Mesenchymal stem cell (in vitro differentiated cells and primary cell): Measurements from ENCODE around the gene ALPP.

Source experiments
- DNase-seq: peaks from one replicate; pipeline ENCODE4 v3.0.0-alpha.2; 2013
- H2AFZ ChIP-seq: one replicate; pipeline ENCODE4 v1.6.1; 2013; ENCODE audit warnings: low read depth, mild to moderate bottlenecking, control low read depth, inconsistent platforms, low read length, moderate library complexity
- H2AK5ac ChIP-seq: 2 replicates; pipeline ENCODE4 v1.6.1; 2013; ENCODE audit warnings: low read length, moderate library complexity, mild to moderate bottlenecking, inconsistent platforms; ENCODE audit not compliant: severe bottlenecking
- H2BK120ac ChIP-seq: one replicate; pipeline ENCODE4 v1.6.1; 2013; ENCODE audit warnings: low read depth, mild to moderate bottlenecking, inconsistent platforms, low read length, moderate library complexity
- H2BK12ac ChIP-seq, 2 experiments: one replicate each; pipeline ENCODE4 v1.6.1; 2013; ENCODE audit warnings: inconsistent platforms in 2 of 2, low read length in 2 of 2, mild to moderate bottlenecking in 2 of 2, moderate library complexity in 2 of 2, control low read depth in 1 of 2
- H2BK15ac ChIP-seq: one replicate; pipeline ENCODE4 v1.6.1; 2013; ENCODE audit warnings: mild to moderate bottlenecking, low read depth, inconsistent platforms; ENCODE audit not compliant: poor library complexity, severe bottlenecking
- H2BK5ac ChIP-seq: 2 replicates; pipeline ENCODE4 v1.6.1; 2013; ENCODE audit warnings: low read depth, mild to moderate bottlenecking, low read length, control low read depth, inconsistent platforms; ENCODE audit not compliant: poor library complexity, severe bottlenecking
- H3K14ac ChIP-seq, 2 experiments: one replicate each; pipeline ENCODE4 v1.6.1; 2013; ENCODE audit warnings: inconsistent platforms in 2 of 2, low read length in 2 of 2, control low read depth in 1 of 2, mild to moderate bottlenecking in 1 of 2, moderate library complexity in 1 of 2
- H3K18ac ChIP-seq, 2 experiments: one replicate each; pipeline ENCODE4 v1.6.1; 2013; ENCODE audit warnings: inconsistent platforms in 2 of 2, low read length in 2 of 2, control low read depth in 1 of 2, low read depth in 1 of 2, mild to moderate bottlenecking in 1 of 2
- H3K23ac ChIP-seq, 2 experiments: one replicate each; pipeline ENCODE4 v1.6.1; 2013; ENCODE audit warnings: inconsistent platforms in 2 of 2, low read length in 2 of 2, mild to moderate bottlenecking in 2 of 2, moderate library complexity in 2 of 2, control low read depth in 1 of 2
- H3K27ac ChIP-seq: 2 replicates; pipeline ENCODE4 v1.5.1; 2013; ENCODE audit warnings: mild to moderate bottlenecking, moderate library complexity, low read length, control low read depth, inconsistent platforms; ENCODE audit not compliant: poor library complexity, severe bottlenecking
- H3K27me3 ChIP-seq, 2 experiments: 2 replicates each; pipeline versions ENCODE4 v1.6.1 to v1.7.0; 2013; ENCODE audit warnings: low read length in 2 of 2, mild to moderate bottlenecking in 2 of 2, moderate library complexity in 2 of 2, control low read depth in 1 of 2, inconsistent platforms in 1 of 2; ENCODE audit not compliant: control insufficient read depth in 1 of 2, insufficient read depth in 1 of 2
- H3K36me3 ChIP-seq, 2 experiments: 2 replicates each; pipeline versions ENCODE4 v1.6.1 to v1.7.0; 2013; ENCODE audit warnings: low read length in 2 of 2, control low read depth in 1 of 2, inconsistent platforms in 1 of 2, low read depth in 1 of 2, mild to moderate bottlenecking in 1 of 2; ENCODE audit not compliant: insufficient read depth in 2 of 2, control insufficient read depth in 1 of 2
- H3K4ac ChIP-seq, 2 experiments: one replicate each; pipeline ENCODE4 v1.6.1; 2013; ENCODE audit warnings: inconsistent platforms in 2 of 2, low read length in 2 of 2, mild to moderate bottlenecking in 2 of 2, moderate library complexity in 2 of 2, control low read depth in 1 of 2, low read depth in 1 of 2
- H3K4me1 ChIP-seq: 2 replicates; pipeline ENCODE4 v1.6.1; 2013; ENCODE audit warnings: low read depth, low read length, control low read depth; ENCODE audit not compliant: control insufficient read depth, insufficient read depth
- H3K4me2 ChIP-seq: 2 replicates; pipeline ENCODE4 v1.6.1; 2013; ENCODE audit warnings: low read length, mild to moderate bottlenecking, inconsistent platforms; ENCODE audit not compliant: poor library complexity, severe bottlenecking
- H3K4me3 ChIP-seq, 2 experiments: 2 replicates each; pipeline versions ENCODE4 v1.5.1 to v1.7.0; 2013; ENCODE audit warnings: low read length in 2 of 2, mild to moderate bottlenecking in 2 of 2, control low read depth in 1 of 2, low read depth in 1 of 2; ENCODE audit not compliant: insufficient read depth in 1 of 2
- H3K79me1 ChIP-seq: replicated peaks from 2 replicates; pipeline ENCODE4 v1.6.1; 2013; ENCODE audit warnings: mild to moderate bottlenecking, control low read depth, low read length, inconsistent platforms; ENCODE audit not compliant: poor library complexity, severe bottlenecking
- H3K9ac ChIP-seq: 2 replicates; pipeline ENCODE4 v1.7.0; 2013; ENCODE audit warnings: mild to moderate bottlenecking, low read length, moderate library complexity
- H3K9me3 ChIP-seq: 2 replicates; pipeline ENCODE4 v1.7.0; 2013; ENCODE audit warnings: mild to moderate bottlenecking, low read length; ENCODE audit not compliant: control insufficient read depth
- H4K8ac ChIP-seq: one replicate; pipeline ENCODE4 v1.6.1; 2013; ENCODE audit warnings: inconsistent platforms, mild to moderate bottlenecking, low read length, moderate library complexity
- H4K91ac ChIP-seq: one replicate; pipeline ENCODE4 v1.6.1; 2013; ENCODE audit warnings: mild to moderate bottlenecking, low read length, inconsistent platforms
- WGBS: methylation state at CpG from one replicate; pipeline ENCODE4 v1.1.7; 2013; ENCODE audit warnings: mixed read lengths; 5-methylcytosine and 5-hydroxymethylcytosine counted together

ALPP gene

DNA sequence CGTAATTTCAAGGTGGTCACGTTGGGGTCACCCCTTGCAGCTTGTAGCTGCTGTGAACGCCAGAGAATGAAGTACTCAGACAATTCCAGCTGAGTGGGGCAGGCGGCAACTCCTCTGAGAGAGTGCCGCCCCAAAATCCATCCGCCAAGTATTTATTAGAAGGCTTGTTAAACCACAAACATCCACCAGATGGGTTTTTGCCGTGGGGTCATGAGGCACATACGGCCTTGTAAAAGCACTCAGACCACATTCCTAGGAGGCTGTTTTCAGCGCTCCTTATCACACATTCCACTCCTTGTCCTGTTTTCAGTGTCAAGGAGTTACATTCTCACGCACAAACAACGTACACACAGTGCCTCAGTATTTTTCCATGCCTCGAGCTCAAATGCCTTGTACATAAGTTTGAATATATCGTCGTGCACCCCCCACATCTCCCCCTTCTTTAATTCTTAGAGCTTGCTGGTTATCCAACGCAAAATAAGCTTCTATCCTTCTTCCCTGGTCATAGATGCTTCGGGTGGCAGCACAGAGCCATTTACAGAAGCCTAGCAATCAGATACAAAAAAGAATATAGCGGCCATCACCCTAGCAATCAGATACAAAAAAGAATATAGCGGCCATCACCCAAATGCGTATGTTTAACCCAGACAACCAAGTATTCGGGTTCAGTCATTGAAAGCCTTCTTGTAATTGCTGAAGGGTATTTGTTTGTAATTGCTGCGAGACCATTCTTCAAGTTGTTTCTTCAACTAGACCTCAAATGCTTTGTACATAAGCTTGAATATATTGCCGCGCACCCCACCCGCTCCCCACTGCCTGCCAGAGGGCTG lies 7.3 kb downstream of the ALPP start:
- H3K79me1 ChIP-seq = no peaks in the 10 kb centered on the region
- no peaks in the 10 kb centered on the region for H3K9me3 ChIP-seq
- H2BK15ac ChIP-seq = no peak overlapping the region
- no peak overlapping the region for H2BK5ac ChIP-seq
- peak overlapping the region in 1 of 2 experiments; percentile 97 for H2BK12ac ChIP-seq
- H3K4me1 ChIP-seq = peaks cover 35% of the 10 kb centered on the region
- H4K8ac ChIP-seq = no peak overlapping the region
- H3K4me2 ChIP-seq = peak overlapping the region; percentile 4
- peak overlapping the region; percentile 50 for H3K27ac ChIP-seq
- H3K36me3 ChIP-seq = no peaks in the 10 kb centered on the region
- DNase-seq = peak; percentile 96
- no peak overlapping the region for H3K9ac ChIP-seq
- H3K18ac ChIP-seq = peak overlapping the region in 1 of 2 experiments; percentile 90
- peaks cover 62 to 88% of the 10 kb centered on the region in 2 experiments for H3K27me3 ChIP-seq
- H4K91ac ChIP-seq = no peak overlapping the region
- H3K23ac ChIP-seq = no peak overlapping the region
- H3K4me3 ChIP-seq = no peak overlapping the region
- H3K4ac ChIP-seq = peak overlapping the region in 1 of 2 experiments; percentile 43
- no peak overlapping the region for H2BK120ac ChIP-seq
- H3K14ac ChIP-seq = peak overlapping the region in 1 of 2 experiments; percentile 26
- no peak overlapping the region for H2AFZ ChIP-seq
- 17% methylated on average over 23 of the region's 24 CpGs for WGBS
- H2AK5ac ChIP-seq = no peak overlapping the region

DNA sequence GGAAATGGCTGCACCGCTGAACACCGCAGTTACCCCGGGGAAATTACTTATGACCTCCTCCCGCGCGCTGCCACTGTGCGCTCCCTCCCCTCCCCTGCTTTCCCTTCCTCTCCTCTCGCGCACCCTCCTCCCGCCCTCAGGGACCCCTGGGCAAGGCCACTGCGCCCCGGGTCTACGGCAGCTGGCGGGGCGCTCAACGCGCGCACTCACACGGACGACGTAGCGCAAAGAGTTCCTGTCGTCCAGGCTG lies 7.9 kb downstream of the ALPP start:
- no peak overlapping the region for H3K4me3 ChIP-seq
- H3K4me2 ChIP-seq = no peak overlapping the region
- H3K14ac ChIP-seq = peak overlapping the region in 1 of 2 experiments; percentile 26
- H3K9ac ChIP-seq = no peak overlapping the region
- no peaks in the 10 kb centered on the region for H3K36me3 ChIP-seq
- H3K9me3 ChIP-seq = no peaks in the 10 kb centered on the region
- no peak overlapping the region for H2BK15ac ChIP-seq
- DNase-seq = no peak
- no peak overlapping the region for H2AFZ ChIP-seq
- peaks cover 35% of the 10 kb centered on the region for H3K4me1 ChIP-seq
- 1% methylated on average over 22 of the region's 23 CpGs for WGBS
- no peak overlapping the region for H2BK120ac ChIP-seq
- peaks cover 62 to 93% of the 10 kb centered on the region in 2 experiments for H3K27me3 ChIP-seq
- no peak overlapping the region for H3K27ac ChIP-seq
- H3K23ac ChIP-seq = no peak overlapping the region
- H2AK5ac ChIP-seq = no peak overlapping the region
- H4K8ac ChIP-seq = no peak overlapping the region
- H2BK5ac ChIP-seq = no peak overlapping the region
- peak overlapping the region in 1 of 2 experiments; percentile 90 for H3K18ac ChIP-seq
- H2BK12ac ChIP-seq = peak overlapping the region in 1 of 2 experiments; percentile 97
- H3K4ac ChIP-seq = peak overlapping the region in 1 of 2 experiments; percentile 43
- no peaks in the 10 kb centered on the region for H3K79me1 ChIP-seq
- H4K91ac ChIP-seq = no peak overlapping the region

- Histone ChIP-seq H3K27me3 (peaks cover 58 to 88% of the 10 kb centered on the region in 2 experiments), H3K4ac (no peak overlapping the region), H3K4me2 (peak overlapping the region; percentile 49), H2BK15ac (no peak overlapping the region), H3K9ac (no peak overlapping the region), H4K8ac (peak overlapping the region; percentile 38), H3K9me3 (no peaks in the 10 kb centered on the region), H2BK12ac (peak overlapping the region; percentile 33 to 49), H2AFZ (peak overlapping the region; percentile 5), H3K27ac (no peak overlapping the region), H3K23ac (peak overlapping the region in 1 of 2 experiments; percentile 63), H3K14ac (no peak overlapping the region), H3K4me3 (no peak overlapping the region), H2BK120ac (no peak overlapping the region), H2BK5ac (no peak overlapping the region), H3K4me1 (peaks cover 35% of the 10 kb centered on the region), H3K36me3 (no peaks in the 10 kb centered on the region), H3K79me1 (no peaks in the 10 kb centered on the region), H4K91ac (no peak overlapping the region), H3K18ac (peak overlapping the region; percentile 16 to 64), H2AK5ac (no peak overlapping the region)
- WGBS = 2% methylated on average over 65 of the region's 75 CpGs
- DNase-seq = peak; percentile 70
These were observed 8.3 kb downstream of the ALPP start for GRCh38 chr2:232386740-232387450.
